Breast epithelium (tissue), 3 donors: ENCODE results near the gene RRAS.

ENCODE experiments used
- POLR2A ChIP-seq: fragments of 450-650 bp; IDR thresholded peaks from one replicate; pipeline ENCODE4 v1.6.1; 2016; ENCODE audit warnings: antibody characterized with exemption, mild to moderate bottlenecking, moderate library complexity
- TF ChIP-seq, protein P1 (sequence below), 3 donors: fragments of 450-650 bp; IDR thresholded peaks; one replicate each; pipeline ENCODE4 v1.5.1; 2016 to 2017; ENCODE audit warnings: antibody characterized with exemption in 3 of 3, mild to moderate bottlenecking in 3 of 3, moderate library complexity in 3 of 3

DNA sequence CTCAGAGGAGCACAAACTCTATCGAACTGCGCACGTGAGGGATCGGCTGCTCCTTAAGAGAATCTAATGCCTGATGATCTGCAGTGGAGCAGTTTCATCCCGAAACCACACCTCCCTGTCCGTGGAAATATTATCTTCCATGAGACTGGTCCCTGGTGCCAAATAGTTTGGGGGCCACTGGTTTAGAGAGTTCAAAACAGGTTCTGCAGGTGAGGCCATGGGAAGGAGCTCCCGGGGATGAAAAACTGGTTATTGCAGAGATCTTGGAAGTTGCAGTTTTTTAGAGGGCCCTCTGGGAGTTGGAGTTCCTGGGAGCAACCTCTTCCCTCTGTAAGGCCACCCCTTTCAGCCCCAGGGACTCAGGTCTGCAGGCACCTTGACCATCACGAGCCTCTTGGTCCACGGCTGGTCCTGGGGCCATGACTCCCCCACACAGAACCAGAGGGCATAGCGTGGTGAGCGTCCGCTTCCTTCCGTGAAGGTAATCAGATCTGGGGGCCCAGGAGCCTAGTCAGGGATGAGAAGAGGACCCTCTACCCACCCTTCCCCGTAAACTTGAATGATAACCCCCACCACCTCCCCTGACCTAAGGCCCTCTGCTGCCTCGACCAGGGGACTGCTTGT lies 20.5 kb upstream of the RRAS start:
- TF ChIP-seq POLR2A: no peak
- TF ChIP-seq, protein P1, sequence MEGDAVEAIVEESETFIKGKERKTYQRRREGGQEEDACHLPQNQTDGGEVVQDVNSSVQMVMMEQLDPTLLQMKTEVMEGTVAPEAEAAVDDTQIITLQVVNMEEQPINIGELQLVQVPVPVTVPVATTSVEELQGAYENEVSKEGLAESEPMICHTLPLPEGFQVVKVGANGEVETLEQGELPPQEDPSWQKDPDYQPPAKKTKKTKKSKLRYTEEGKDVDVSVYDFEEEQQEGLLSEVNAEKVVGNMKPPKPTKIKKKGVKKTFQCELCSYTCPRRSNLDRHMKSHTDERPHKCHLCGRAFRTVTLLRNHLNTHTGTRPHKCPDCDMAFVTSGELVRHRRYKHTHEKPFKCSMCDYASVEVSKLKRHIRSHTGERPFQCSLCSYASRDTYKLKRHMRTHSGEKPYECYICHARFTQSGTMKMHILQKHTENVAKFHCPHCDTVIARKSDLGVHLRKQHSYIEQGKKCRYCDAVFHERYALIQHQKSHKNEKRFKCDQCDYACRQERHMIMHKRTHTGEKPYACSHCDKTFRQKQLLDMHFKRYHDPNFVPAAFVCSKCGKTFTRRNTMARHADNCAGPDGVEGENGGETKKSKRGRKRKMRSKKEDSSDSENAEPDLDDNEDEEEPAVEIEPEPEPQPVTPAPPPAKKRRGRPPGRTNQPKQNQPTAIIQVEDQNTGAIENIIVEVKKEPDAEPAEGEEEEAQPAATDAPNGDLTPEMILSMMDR (IDR thresholded peaks at IDR 0.05): no peak
